ENCODE measurements around the gene TPCN1.

The TPCN1 gene

GRCh38 chr12:113317122-113317521 is 95.9 kb downstream of the TPCN1 start:
- no peak for DNase-seq

- DNase-seq, result no peak
Measured at GRCh38 chr12:113318046-113318656, 96.9 kb downstream of the TPCN1 start.

- no peak for DNase-seq
Measured at GRCh38 chr12:113318900-113319628, 97.8 kb downstream of the TPCN1 start.

- no peak for DNase-seq
Measured at GRCh38 chr12:113320401-113320800, 99.1 kb downstream of the TPCN1 start.

GRCh38 chr12:113322343-113322742 is 101.1 kb downstream of the TPCN1 start:
- DNase-seq, result no peak

- no peak for DNase-seq
Measured at GRCh38 chr12:113325916-113326315, 104.7 kb downstream of the TPCN1 start.

- no peak for DNase-seq
Measured at GRCh38 chr12:113326775-113327395, 105.6 kb downstream of the TPCN1 start.

GRCh38 chr12:113328368-113328889 is 107.2 kb downstream of the TPCN1 start:
- DNase-seq, result no peak

- no peak for DNase-seq
Measured at GRCh38 chr12:113329022-113329790, 107.9 kb downstream of the TPCN1 start.

GRCh38 chr12:113329791-113330417 is 108.6 kb downstream of the TPCN1 start:
- no peak for DNase-seq

GRCh38 chr12:113330505-113330904 is 109.2 kb downstream of the TPCN1 start:
- DNase-seq, result no peak

GRCh38 chr12:113332688-113333417 is 111.6 kb downstream of the TPCN1 start:
- DNase-seq, result no peak

GRCh38 chr12:113333418-113333750 is 112.1 kb downstream of the TPCN1 start:
- no peak for DNase-seq

GRCh38 chr12:113333877-113334785 is 112.9 kb downstream of the TPCN1 start:
- DNase-seq, result no peak

GRCh38 chr12:113334786-113335539 is 113.7 kb downstream of the TPCN1 start, which contains the start of gene SLC8B1:
SLC8B1 (minus strand) TSS chr12:113335109; CDS start chr12:113332878, 2,231 bp downstream.
- peak; percentile 67 for DNase-seq

GRCh38 chr12:113339540-113339939 is 118.3 kb downstream of the TPCN1 start:
- no peak for DNase-seq

- no peak for DNase-seq
Measured at GRCh38 chr12:113340061-113340460, 118.8 kb downstream of the TPCN1 start.

- no peak for DNase-seq
Measured at GRCh38 chr12:113341535-113341934, 120.3 kb downstream of the TPCN1 start.

- DNase-seq, result no peak
Measured at GRCh38 chr12:113345318-113345717, 124.1 kb downstream of the TPCN1 start.

- no peak for DNase-seq
Measured at GRCh38 chr12:113346353-113346752, 125.1 kb downstream of the TPCN1 start.

Measured in NCI-H748 treated with DMSO at 0.1 percent for 48 hours (cell line).